Right atrium auricular region (tissue), 2 donors: ENCODE results near the gene NINL. TPM values are rescaled to one million over a fixed set of nuclear protein-coding genes. Genes with fewer than 3 reads are reported as not detected.
"Not testable (repeated sequence)": the region's sequence is repeated elsewhere in the genome, so short reads cannot be mapped to it uniquely, and the experiment has no call there.

Experiments used
- DNase-seq: peaks from one replicate; pipeline ENCODE4 v3.0.0-alpha.2; 2019; ENCODE audit warnings: low spot score
- H3K27ac ChIP-seq, 2 donors: fragments of 200-600 bp; sonication (generic); 1 replicate in 1 of 2; 2 replicates in 1 of 2; pipeline ENCODE4 v1.5.1; 2016 to 2019
- H3K27me3 ChIP-seq, 2 donors: fragments of 200-600 bp; sonication (generic); one replicate each; pipeline versions ENCODE4 v1.5.1 to v1.6.0; 2017 to 2019
- H3K36me3 ChIP-seq: fragments of 200-600 bp; sonication (generic); one replicate; pipeline ENCODE4 v1.5.1; 2016
- H3K4me1 ChIP-seq, 2 donors: fragments of 200-600 bp; sonication (generic); one replicate each; pipeline versions ENCODE4 v1.5.1 to v1.6.0; 2017 to 2019
- H3K4me3 ChIP-seq, 2 donors: fragments of 200-600 bp; sonication (generic); 1 replicate in 1 of 2; 2 replicates in 1 of 2; pipeline ENCODE4 v1.5.1; 2017 to 2019; ENCODE audit warnings: mild to moderate bottlenecking in 1 of 2, moderate library complexity in 1 of 2
- H3K9me3 ChIP-seq, 2 donors: fragments of 200-600 bp; sonication (generic); one replicate each; pipeline ENCODE4 v1.5.1; 2019
- CTCF ChIP-seq, 2 donors: fragments of 200-600 bp; sonication (generic); IDR thresholded peaks; one replicate each; pipeline ENCODE4 v1.5.1; 2019; ENCODE audit warnings: antibody characterized with exemption in 2 of 2
- total RNA-seq, 2 donors: library from RNA; depleted of rRNA; stranded (reverse); fragments of >200 nt; gene quantifications; one replicate each; pipeline ENCODE4 v1.1.0, GENCODE V29; 2016

Gene NINL
- total RNA-seq, 2 donors from 2014 or later, result 3.7 to 4.8 TPM

- TF ChIP-seq CTCF (IDR thresholded peaks at IDR 0.05), result no peak
- no peak for DNase-seq
- Histone ChIP-seq H3K4me3 (no peak overlapping the region), H3K27me3 (no peaks in the 10 kb centered on the region), H3K9me3 (no peaks in the 10 kb centered on the region), H3K27ac (no peak overlapping the region), H3K4me1 (peaks cover 0 to 18% of the 10 kb centered on the region in 2 donors), H3K36me3 (peaks cover 3% of the 10 kb centered on the region)
Measured at GRCh38 chr20:25619514-25619913, 34.2 kb upstream of the NINL start.

DNA sequence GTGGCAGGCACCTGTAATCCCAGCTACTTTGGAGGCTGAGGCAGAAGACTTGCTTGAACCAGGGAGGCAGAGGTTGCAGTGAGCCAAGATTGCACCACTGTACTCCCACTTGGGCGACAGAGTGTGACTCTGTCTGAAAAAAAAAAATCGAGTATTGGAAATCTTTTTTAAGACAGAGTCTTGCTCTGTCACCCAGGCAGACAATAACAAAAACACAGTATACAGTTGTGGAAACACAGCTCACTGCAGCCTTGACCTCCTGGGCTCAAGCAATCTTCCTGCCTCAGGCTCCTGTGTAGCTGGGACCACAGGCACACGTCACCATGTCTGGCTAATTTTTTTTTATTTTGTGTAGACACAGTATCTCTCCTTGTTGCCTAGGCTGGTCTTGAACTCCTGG, 23.4 kb upstream of the NINL start:
- no peak for TF ChIP-seq CTCF (IDR thresholded peaks at IDR 0.05)
- H3K27ac ChIP-seq, result no peak overlapping the region
- no peaks in the 10 kb centered on the region for H3K27me3 ChIP-seq
- no peak for DNase-seq
- no peaks in the 10 kb centered on the region for H3K4me1 ChIP-seq
- no peak overlapping the region for H3K4me3 ChIP-seq
- H3K9me3 ChIP-seq, result no peaks in the 10 kb centered on the region
- no peaks in the 10 kb centered on the region for H3K36me3 ChIP-seq

DNA sequence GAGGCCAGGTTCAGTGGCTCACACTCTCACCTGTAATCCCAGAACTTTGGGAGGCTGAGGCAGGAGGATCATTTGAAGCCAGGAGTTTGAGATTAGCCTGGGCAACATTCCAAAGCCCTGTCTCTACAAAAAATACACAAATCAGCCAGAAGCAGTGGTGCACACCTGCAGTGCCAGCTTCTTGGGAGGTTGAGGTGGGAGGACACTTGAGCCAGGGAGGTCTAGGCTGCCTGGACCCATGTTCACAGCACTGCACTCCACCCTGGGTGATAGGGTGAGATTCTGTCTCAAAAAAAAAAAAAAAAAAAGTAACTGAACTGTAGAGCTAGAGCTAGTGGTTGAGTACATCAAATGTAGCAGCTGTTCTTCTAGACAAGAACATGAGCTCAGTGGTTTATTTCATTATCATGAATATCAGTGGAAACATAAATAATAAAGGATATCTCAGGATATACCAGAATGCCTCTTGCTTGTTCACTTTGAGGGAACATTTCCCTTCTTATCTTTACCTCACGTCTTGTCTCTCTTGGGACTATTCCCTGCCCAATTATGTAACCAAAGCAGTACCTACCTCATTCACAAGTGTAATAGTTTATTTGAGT, 20.9 kb upstream of the NINL start:
- H3K27ac ChIP-seq, result no peak overlapping the region
- no peak for DNase-seq
- H3K4me3 ChIP-seq, result no peak overlapping the region
- no peak for TF ChIP-seq CTCF (IDR thresholded peaks at IDR 0.05)
- H3K4me1 ChIP-seq, result no peaks in the 10 kb centered on the region
- H3K27me3 ChIP-seq, result no peaks in the 10 kb centered on the region
- no peaks in the 10 kb centered on the region for H3K36me3 ChIP-seq
- no peaks in the 10 kb centered on the region for H3K9me3 ChIP-seq

- H3K4me1 ChIP-seq, result no peaks in the 10 kb centered on the region
- H3K4me3 ChIP-seq, result no peak overlapping the region
- no peak overlapping the region for H3K27ac ChIP-seq
- no peaks in the 10 kb centered on the region for H3K9me3 ChIP-seq
- H3K36me3 ChIP-seq, result no peaks in the 10 kb centered on the region
- no peak for TF ChIP-seq CTCF (IDR thresholded peaks at IDR 0.05)
- H3K27me3 ChIP-seq, result no peaks in the 10 kb centered on the region
- DNase-seq, result no peak
Measured at GRCh38 chr20:25605148-25605547, 19.8 kb upstream of the NINL start.

GRCh38 chr20:25604611-25605010, 19.3 kb upstream of the NINL start:
- H3K4me3 ChIP-seq, result no peak overlapping the region
- no peaks in the 10 kb centered on the region for H3K9me3 ChIP-seq
- TF ChIP-seq CTCF (IDR thresholded peaks at IDR 0.05), result no peak
- no peak overlapping the region for H3K27ac ChIP-seq
- no peak for DNase-seq
- H3K36me3 ChIP-seq, result no peaks in the 10 kb centered on the region
- no peaks in the 10 kb centered on the region for H3K27me3 ChIP-seq
- H3K4me1 ChIP-seq, result no peaks in the 10 kb centered on the region

GRCh38 chr20:25602914-25603309, 17.6 kb upstream of the NINL start:
- not testable (repeated sequence) for H3K4me1 ChIP-seq, H3K4me3 ChIP-seq, H3K27me3 ChIP-seq, H3K27ac ChIP-seq, H3K36me3 ChIP-seq, DNase-seq, H3K9me3 ChIP-seq

DNA sequence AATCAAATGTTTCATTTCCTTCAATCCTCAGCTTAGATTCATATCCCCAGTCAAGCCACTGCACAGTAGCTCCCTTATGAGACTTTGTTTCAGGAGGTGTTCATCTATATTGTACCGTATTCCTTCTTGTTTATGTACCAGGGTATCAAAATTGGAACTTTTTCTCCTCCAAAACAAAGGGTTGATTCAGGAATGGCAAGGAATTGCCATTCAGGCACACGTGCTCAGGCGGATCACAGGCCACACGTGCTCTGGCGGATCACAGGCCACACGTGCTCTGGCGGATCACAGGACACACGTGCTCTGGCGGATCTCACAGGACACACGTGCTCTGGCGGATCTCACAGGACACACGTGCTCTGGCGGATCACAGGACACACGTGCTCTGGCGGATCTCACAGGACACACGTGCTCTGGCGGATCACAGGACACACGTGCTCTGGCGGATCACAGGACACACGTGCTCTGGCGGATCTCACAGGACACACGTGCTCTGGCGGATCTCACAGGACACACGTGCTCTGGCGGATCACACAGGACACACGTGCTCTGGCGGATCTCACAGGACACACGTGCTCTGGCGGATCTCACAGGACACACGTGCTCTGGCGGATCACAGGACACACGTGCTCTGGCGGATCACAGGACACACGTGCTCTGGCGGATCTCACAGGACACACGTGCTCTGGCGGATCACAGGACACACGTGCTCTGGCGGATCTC, 17.0 kb upstream of the NINL start:
- not testable (repeated sequence) for H3K36me3 ChIP-seq, H3K9me3 ChIP-seq, DNase-seq, H3K27me3 ChIP-seq, H3K4me3 ChIP-seq, H3K27ac ChIP-seq, H3K4me1 ChIP-seq
